GM12891 (cell line): ENCODE results near the gene COMT.
"Not testable (repeated sequence)": the region's sequence is repeated elsewhere in the genome, so short reads cannot be mapped to it uniquely, and the experiment has no call there.

Experiments
- DNase-seq: peaks from one replicate; pipeline ENCODE4 v3.0.0; 2011; ENCODE audit warnings: low spot score; ENCODE audit not compliant: insufficient read length
- FAIRE-seq: peaks from 2 replicates; lab custom pipeline; 2011; peaks lifted over from hg19 to GRCh38; lab: Jason Lieb, UNC
- PAX5 ChIP-seq: IDR thresholded peaks from 2 replicates; pipeline ENCODE4 v1.6.1; 2011; ENCODE audit warnings: low read length, moderate library complexity, mild to moderate bottlenecking; ENCODE audit not compliant: insufficient read depth, severe bottlenecking
- POLR2A ChIP-seq: IDR thresholded peaks from 2 replicates; pipeline ENCODE4 v1.6.1; 2011; ENCODE audit warnings: low read depth, low read length, control low read depth
- POLR2AphosphoS5 ChIP-seq: IDR thresholded peaks from 2 replicates; pipeline ENCODE4 v1.6.1; 2011; ENCODE audit warnings: low read depth, low read length, control low read depth
- POU2F2 ChIP-seq: IDR thresholded peaks from 2 replicates; pipeline ENCODE4 v1.6.1; 2011; ENCODE audit warnings: low read depth, mild to moderate bottlenecking, control low read depth, low read length, moderate library complexity
- SPI1 ChIP-seq: IDR thresholded peaks from 2 replicates; pipeline ENCODE4 v1.6.1; 2011; ENCODE audit warnings: low read depth, low read length, control low read depth
- TAF1 ChIP-seq: IDR thresholded peaks from 2 replicates; pipeline ENCODE4 v1.6.1; 2011; ENCODE audit warnings: low read depth, low read length, control low read depth

COMT gene

DNA sequence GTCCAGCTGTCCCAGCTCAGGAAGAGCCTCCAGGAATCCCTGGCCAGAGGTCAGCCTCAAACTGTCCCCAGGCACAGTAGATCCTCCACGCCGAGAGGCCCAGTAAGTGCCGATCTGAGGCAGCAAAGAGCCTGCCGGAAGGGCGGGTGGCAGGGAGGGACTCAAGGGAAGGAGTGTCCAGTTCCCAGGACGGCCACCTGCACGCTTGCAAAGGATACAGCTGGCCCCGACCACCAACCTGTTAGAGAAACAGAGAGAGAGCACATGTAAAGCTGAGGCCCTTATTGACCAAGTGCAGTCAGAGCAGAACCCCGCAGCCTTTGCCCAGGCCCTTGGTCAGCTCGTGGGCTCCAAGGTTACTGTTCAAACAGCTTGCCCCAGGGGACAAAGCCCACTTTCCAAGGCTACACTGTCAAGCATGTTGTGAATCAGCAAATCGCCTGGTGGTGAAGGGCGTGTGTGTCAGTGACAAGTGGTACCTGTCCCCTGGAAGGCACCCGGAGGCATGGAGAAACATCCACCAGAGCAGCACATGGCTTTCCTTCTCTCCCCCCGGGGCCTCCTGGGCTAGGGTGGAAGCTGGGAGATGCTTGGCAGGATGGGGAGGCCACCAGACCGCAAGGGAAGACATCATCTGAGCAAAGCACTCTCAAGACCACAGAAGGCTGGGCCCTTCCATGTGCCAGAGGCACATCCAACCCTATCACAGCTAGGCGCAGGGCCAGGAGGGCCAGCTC, 42.6 kb upstream of the COMT start:
- no peak for TF ChIP-seq POU2F2
- no peak for TF ChIP-seq PAX5
- no peak for TF ChIP-seq SPI1
- no peak for TF ChIP-seq POLR2AphosphoS5
- TF ChIP-seq POLR2A, result no peak
- TF ChIP-seq TAF1, result no peak
- DNase-seq, result no peak
- FAIRE-seq, result no peak

DNA sequence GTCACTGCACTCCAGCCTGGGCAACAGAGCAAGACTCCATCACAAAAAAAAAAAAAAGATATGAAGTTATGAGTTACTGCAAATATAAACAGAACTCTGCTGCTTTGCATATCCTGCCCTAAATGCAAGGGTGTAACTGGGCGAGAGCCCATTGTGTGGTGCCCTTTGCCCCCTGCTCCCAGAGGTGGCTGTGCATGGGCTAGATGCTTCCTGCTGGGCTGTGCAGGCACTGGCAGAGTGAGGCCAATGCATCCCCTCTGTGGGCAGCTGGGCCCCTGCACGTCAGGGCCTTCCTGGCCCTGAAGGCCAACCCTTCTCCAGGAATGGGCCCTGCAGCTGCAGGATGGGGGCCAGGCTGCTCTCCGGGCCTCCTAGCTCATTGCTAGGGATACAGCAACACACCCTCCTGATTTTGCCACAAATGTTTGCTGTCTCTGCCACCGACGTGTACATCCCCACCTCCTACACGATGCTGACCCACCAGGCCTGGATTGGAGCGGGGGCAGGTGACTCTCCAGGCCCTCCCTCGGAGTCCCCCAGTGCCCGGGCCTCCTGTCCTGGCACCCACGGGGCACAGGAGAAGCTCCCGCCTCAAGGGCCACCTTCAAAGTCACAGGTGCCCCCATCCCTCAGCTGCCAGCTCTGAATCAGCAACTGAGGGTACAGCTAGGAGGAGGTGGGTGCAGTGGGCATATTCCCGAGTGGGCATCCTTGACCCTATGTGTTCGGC, 40.7 kb upstream of the COMT start:
- no peak for TF ChIP-seq SPI1
- no peak for TF ChIP-seq TAF1
- TF ChIP-seq POLR2AphosphoS5, result no peak
- TF ChIP-seq PAX5, result no peak
- TF ChIP-seq POU2F2, result no peak
- no peak for TF ChIP-seq POLR2A
- no peak for FAIRE-seq

DNA sequence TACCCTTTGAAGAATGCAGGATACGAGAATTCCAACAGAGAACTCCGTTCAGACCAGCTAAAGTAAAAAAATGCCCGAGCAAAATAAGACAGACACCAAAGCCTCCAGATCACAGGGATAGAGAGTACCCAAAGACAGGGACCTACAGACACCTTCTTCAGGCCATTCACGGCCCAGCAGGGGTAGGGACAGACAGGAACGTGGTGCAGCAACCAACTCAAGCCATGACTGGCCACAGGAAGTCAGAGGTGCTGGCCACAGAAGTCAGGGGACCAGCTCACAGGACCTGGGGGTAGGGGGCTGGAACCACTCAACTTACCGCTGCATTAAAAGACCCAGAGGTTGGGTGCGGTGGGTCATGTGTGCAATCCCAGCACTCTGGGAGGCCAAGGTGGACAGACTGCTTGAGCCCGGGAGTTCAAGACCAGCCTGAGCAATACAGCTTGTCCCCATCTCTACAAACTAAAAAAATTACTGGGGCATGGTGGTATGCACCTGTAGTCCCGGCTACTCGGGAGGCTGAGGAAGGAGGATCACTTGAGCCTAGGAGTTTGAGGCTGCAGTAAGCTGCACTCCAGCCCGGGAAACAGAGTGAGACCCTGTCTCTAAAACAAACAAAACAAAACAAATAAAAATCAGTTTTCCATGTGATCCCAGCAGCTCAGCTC, 39.9 kb upstream of the COMT start:
- TF ChIP-seq POU2F2, result no peak
- TF ChIP-seq TAF1, result no peak
- no peak for TF ChIP-seq PAX5
- no peak for TF ChIP-seq POLR2AphosphoS5
- no peak for TF ChIP-seq SPI1
- TF ChIP-seq POLR2A, result no peak
- FAIRE-seq (no peak), DNase-seq (no peak)

More for the DNA sequence above, 40.7 kb upstream of the COMT start:
- no peak for DNase-seq

DNA sequence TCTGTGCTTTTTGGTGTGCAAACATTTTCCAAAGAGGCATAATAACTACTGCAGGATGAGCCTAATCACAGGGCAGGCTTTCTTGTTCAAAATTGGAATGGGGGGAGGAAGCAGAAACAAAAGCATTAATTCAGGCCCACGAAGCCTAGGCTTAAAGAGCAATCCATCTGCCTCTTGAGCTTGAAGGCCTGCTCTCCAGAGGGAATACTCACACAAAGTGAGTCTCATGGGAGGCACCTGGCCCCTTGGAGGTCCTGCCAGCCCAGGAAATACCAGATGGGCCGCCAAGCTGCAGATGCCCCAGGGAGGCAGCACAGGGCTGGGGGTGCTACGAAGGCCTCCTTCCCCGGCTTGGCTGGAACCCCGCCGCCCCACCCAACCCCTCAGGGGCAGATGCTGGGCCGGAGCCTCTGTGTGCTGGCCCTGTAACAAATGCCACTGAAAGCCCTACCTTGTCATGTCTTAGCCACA, 39.3 kb upstream of the COMT start:
- no peak for TF ChIP-seq TAF1
- TF ChIP-seq PAX5, result no peak
- no peak for TF ChIP-seq POLR2A
- TF ChIP-seq POLR2AphosphoS5, result no peak
- TF ChIP-seq POU2F2, result no peak
- TF ChIP-seq SPI1, result no peak
- FAIRE-seq (no peak), DNase-seq (no peak)

DNA sequence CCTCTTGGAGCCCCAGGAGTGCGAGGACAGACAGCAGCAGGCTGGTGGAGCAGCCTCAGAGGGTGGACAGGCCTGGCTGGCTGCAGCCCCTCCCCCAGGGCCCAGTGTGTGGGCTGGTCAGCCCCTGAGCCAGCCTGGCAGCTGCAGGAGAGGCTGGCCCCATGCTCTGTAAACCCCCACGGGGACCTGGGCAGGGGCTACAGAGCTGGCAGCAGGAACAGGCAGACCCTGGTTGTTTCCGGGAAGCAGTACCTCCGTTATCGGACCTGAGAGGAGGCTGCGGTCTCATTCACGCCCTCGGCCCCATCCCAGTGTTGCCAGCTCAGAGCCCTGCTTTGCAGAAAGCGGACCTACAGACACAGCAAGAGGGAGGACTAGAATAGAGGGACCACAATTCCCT, 38.5 kb upstream of the COMT start:
- no peak for DNase-seq

DNA sequence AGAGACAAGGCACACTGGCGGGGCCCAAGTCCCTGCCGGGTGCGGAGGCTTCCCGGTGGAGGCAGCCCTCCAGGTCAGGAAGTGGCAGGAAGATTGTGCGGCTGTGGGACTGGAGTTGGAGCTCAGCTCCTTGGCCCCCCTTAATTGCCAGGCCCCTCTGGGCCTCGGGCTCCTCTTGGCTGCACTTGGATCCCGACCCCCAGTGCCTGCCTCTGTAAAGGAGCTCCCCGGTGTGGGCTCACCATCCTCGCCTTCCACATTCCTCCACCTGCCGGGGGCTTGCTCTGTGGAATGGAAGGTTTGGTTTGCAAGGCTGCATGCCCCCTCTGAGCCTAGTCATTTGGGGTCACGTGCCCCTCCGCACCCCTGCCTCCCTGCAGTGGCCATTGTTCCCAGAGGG, 38.1 kb upstream of the COMT start:
- TF ChIP-seq POLR2AphosphoS5, result no peak
- no peak for TF ChIP-seq SPI1
- TF ChIP-seq POLR2A, result no peak
- no peak for TF ChIP-seq POU2F2
- TF ChIP-seq PAX5, result no peak
- TF ChIP-seq TAF1, result no peak
- FAIRE-seq (no peak), DNase-seq (no peak)

More for the DNA sequence above, 38.5 kb upstream of the COMT start:
- FAIRE-seq, result no peak
- no peak for TF ChIP-seq TAF1
- TF ChIP-seq POU2F2, result no peak

DNA sequence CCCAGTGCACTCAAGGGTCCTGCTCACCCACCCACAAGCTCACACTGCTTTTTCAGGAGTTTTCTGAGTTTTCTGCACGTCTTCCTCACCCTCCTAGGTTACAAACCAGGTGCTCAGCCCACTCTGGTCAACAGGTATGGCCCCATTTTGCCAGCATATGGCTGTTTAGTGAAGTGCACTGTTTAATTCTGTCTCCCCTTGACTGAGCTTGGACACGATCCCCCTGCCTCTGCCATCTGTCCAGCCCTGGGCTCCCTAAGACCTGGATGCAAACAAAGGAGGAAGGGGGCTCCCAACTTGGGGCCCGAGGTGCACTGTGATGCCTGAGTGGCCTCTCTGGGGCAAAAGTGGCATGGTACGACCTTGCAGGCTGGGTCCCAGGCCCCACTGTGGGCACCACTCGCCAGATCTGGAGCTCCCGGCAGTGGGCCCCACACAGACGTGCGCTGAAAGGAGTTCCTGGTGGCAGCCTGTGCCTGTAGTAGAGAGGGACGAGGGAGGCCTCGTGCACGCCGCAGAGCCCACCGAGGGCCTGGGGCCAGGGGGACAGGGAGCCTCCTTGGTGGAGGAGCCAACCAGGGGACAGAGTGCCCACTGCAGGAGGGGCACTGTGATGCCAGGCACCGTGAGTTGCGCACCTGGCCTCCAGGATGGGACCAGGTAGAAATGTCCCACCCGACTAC, 37.3 kb upstream of the COMT start:
- no peak for TF ChIP-seq TAF1
- FAIRE-seq, result no peak
- DNase-seq, result no peak

DNA sequence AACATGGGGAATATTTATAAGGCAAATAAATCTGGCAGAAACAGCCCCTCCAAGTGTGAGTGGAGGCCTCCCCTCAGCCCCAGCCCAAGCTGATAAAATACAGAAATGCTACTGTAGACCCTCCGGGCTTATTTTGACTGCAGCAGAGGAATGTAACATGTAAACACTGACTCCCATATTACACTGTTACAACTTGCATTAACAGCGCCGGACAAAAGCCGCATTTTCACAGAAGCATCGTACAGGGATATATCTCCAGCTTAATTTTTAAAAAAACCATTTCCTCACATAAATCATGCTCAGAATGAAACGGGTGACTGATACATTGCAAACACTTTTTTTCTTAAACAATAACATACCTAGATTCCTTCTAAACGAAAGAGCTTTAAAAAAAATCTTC, 36.6 kb upstream of the COMT start:
- DNase-seq, result no peak
- no peak for TF ChIP-seq POLR2AphosphoS5
- no peak for TF ChIP-seq POU2F2
- no peak for TF ChIP-seq PAX5
- no peak for TF ChIP-seq TAF1
- no peak for FAIRE-seq

DNA sequence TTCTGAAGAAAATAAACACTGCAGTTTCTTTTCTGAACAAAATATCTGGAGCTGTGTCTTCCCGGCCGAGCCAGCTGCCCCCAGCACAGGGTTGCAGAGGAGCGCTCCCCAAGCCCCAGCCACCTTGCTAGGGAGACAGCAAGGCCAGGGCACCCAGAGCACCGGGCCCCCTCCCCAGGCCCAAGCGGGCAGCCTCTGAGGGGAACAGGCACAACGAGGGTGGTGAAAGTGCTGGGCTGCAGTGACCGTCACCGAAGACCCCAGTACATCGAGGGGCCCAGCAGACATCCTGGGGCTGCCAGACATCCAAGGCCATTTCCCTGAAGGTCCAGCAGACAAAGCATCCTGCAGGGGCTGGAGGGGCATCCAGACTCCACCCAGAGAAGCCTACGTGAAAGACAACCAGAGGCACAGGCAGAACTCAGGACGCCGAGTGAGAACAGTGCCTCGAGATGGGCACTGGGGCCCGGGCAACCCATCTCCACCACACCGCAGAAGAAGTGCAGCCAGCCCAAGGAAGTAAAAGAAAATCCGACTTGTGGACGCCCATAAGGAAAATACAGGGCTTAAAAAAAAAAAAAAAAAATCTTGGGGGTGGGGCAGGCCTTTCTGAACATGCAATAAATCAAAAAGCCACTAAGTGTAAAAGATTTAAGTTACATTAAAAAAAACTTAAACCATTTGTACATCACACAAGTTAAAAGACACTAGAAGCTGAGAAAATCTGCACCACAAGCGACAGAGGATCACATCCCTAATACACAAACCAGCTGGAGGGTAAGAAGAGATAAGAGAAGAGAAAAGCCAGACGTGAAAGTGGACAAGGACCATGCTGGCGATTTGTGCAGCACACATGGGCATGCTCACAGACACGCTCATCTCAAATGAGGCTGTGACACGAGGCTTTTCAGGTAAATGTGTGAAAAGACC, 36.0 kb upstream of the COMT start:
- TF ChIP-seq PAX5 (no peak), SPI1 (no peak), POLR2A (no peak), POLR2AphosphoS5 (no peak), TAF1 (no peak), POU2F2 (no peak)
- no peak for DNase-seq
- FAIRE-seq, result no peak

DNA sequence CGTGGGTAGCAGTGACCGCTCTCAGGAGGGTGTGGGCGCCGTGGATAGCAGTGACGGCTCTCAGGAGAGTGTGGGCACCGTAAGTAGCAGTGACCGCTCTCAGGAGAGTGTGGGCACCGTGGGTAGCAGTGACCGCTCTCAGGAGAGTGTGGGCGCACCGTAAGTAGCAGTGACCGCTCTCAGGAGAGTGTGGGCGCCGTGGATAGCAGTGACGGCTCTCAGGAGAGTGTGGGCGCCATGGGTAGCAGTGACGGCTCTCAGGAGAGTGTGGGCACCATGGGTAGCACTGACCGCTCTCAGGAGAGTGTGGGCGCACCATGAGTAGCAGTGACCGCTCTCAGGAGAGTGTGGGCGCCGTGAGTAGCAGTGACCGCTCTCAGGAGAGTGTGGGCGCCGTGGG, 34.7 kb upstream of the COMT start:
- DNase-seq, FAIRE-seq: not testable (repeated sequence)

DNA sequence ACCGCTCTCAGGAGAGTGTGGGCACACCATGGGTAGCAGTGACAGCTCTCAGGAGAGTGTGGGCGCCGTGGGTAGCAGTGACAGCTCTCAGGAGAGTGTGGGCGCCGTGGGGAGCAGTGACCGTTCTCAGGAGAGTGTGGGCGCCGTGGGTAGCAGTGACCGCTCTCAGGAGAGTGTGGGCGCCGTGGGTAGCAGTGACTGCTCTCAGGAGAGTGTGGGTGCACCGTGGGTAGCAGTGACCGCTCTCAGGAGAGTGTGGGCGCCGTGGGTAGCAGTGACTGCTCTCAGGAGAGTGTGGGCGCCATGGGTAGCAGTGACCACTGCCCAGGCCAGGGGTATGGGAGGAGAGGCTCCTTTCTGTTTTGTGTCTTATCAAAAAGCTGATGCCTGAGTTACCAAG, 33.7 kb upstream of the COMT start:
- not testable (repeated sequence) for FAIRE-seq, DNase-seq
